Bronchial epithelial cell (primary cell): Measurements from ENCODE around the gene IFT80. TPM values are rescaled to one million over a fixed set of nuclear protein-coding genes. Genes with fewer than 3 reads are reported as not detected.
A peak's percentile ranks its signal among the peaks of the same experiment; 100 is the strongest.

Experiments
- DNase-seq: peaks from one replicate; pipeline ENCODE4 v3.0.0-alpha.2; 2010; ENCODE audit warnings: low read depth
- FAIRE-seq: peaks from 2 replicates; lab custom pipeline; 2011; peaks lifted over from hg19 to GRCh38; lab: Jason Lieb, UNC
- H3K27me3 ChIP-seq: 2 replicates; pipeline ENCODE4 v1.5.1; 2011; ENCODE audit warnings: low read length; ENCODE audit not compliant: control insufficient read depth, insufficient read depth
- H3K36me3 ChIP-seq: 2 replicates; pipeline ENCODE4 v1.5.1; 2011; ENCODE audit warnings: low read length; ENCODE audit not compliant: control insufficient read depth, insufficient read depth
- H3K4me3 ChIP-seq: 2 replicates; pipeline ENCODE4 v1.5.1; 2011; ENCODE audit warnings: mild to moderate bottlenecking, low read depth, low read length, control low read depth
- total RNA-seq: library from RNA; depleted of rRNA; stranded (reverse); fragments of >200 nt; gene quantifications from 2 replicates; pipeline ENCODE4 v1.2.1, GENCODE V29; 2014
- TF ChIP-seq, protein P1 (sequence below): IDR thresholded peaks from 2 replicates; pipeline ENCODE4 v1.5.1; 2011; ENCODE audit warnings: mild to moderate bottlenecking, moderate library complexity, low read length, control low read depth, inconsistent platforms; ENCODE audit not compliant: insufficient read depth, severe bottlenecking

Gene IFT80
- total RNA-seq, 1 donor from 2014 or later, result 16.8 TPM

DNA sequence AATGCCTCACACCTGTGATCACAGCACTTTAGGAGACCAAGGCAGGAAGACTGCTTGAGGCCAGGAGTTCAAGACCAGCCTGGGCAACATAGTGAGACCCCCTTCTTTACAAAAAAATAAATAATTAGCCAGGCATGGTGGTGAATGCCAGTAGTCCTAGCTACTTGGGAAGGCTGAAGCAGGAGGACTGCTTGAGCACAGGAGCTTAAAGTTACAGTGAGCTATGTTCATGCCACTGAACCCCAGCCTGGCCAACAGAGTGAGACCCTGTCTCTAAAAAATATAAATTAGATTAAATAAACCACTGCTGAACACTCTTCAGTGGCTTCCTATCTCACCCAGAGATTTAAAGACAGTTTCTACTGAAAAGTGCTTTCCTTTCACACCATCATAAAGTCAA is 6.2 kb downstream of the IFT80 start:
- Histone ChIP-seq H3K4me3 (no peak overlapping the region), H3K36me3 (no peaks in the 10 kb centered on the region), H3K27me3 (no peaks in the 10 kb centered on the region)
- TF ChIP-seq, protein P1, sequence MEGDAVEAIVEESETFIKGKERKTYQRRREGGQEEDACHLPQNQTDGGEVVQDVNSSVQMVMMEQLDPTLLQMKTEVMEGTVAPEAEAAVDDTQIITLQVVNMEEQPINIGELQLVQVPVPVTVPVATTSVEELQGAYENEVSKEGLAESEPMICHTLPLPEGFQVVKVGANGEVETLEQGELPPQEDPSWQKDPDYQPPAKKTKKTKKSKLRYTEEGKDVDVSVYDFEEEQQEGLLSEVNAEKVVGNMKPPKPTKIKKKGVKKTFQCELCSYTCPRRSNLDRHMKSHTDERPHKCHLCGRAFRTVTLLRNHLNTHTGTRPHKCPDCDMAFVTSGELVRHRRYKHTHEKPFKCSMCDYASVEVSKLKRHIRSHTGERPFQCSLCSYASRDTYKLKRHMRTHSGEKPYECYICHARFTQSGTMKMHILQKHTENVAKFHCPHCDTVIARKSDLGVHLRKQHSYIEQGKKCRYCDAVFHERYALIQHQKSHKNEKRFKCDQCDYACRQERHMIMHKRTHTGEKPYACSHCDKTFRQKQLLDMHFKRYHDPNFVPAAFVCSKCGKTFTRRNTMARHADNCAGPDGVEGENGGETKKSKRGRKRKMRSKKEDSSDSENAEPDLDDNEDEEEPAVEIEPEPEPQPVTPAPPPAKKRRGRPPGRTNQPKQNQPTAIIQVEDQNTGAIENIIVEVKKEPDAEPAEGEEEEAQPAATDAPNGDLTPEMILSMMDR, result no peak
- DNase-seq, result no peak
- no peak for FAIRE-seq

DNA sequence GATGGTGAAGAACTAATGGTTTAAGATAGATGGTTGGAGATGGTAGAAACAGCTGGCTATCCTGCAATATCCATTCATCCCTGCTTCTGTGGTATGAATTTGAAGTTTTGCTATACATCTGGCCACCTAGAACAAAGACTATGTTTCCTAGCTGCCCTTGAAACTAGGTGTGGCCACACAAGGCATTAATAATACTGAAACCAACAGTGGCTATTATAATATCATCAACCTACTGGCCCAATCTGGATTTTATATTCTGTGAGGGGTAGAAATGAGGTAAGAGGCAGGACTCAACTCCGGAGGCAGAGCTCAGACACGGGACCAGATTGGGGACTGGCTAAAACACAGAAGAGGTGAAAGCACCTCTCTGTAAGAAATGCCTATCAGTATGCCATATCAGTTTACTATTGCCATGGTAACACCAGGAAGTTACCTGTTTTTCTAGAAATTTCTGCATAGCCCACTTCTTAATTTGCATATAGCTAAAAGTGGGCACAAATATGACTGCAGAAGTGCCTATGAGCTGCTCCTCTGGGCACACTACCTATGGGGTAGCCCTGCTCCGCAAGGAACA is 8.4 kb downstream of the IFT80 start:
- DNase-seq (no peak), FAIRE-seq (no peak)
- no peaks in the 10 kb centered on the region for H3K27me3 ChIP-seq
- no peaks in the 10 kb centered on the region for H3K36me3 ChIP-seq
- TF ChIP-seq, protein P1, result no peak
- no peak overlapping the region for H3K4me3 ChIP-seq

DNA sequence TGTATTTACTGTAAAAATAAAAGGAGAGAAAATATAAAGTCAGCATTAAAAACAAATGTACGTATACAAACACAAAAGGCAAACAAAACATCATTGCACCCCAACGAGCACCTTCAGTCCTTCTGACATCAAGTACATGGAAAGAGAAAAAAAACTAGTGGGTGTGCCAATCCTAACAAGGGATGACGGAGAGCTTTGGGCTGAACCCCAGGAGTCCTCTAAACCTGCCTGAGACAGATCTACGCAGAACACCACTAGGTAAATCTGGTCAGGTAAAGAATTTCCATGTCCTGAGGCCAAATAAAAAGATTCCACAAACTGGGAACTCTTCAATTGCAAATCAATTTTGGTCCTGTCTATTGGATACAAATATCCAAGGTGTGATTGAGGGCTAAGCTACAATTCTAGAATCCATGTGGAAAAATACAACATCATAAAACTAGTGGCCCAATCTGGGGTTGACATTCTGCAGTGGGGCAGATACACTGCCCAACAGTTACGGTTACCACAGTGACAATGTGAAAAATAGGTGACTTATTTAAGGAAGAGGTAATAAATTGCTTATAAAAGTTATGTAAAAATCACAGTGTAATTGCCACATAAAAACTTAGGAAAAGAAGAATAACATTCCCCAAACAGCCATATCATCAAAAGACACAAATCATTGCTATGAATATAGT is 14.2 kb downstream of the IFT80 start:
- FAIRE-seq, result no peak
- no peak for DNase-seq
- Histone ChIP-seq H3K4me3 (no peak overlapping the region), H3K36me3 (no peaks in the 10 kb centered on the region), H3K27me3 (no peaks in the 10 kb centered on the region)
- TF ChIP-seq, protein P1, result no peak

DNA sequence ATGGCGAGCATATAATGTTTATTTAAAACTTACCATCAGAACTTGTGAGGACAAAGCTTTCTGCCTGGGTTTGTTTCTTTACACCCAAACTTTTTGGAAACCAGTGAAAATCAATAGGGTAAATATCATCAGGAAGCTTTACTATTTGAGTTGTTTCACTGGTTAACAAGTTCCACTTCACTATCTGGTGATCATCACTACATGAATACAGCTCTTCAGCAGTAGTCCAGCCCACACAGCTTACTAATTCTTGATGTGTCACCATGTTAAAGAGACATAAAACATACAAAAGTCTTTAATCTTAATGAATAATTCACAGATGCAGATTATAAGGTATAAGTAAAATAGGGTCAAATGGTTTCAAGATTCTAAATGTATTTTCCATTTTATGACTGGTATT is 17.6 kb downstream of the IFT80 start:
- no peak overlapping the region for H3K4me3 ChIP-seq
- TF ChIP-seq, protein P1, result no peak
- DNase-seq (peak; percentile 60), FAIRE-seq (no peak)
- no peaks in the 10 kb centered on the region for H3K36me3 ChIP-seq
- no peaks in the 10 kb centered on the region for H3K27me3 ChIP-seq

DNA sequence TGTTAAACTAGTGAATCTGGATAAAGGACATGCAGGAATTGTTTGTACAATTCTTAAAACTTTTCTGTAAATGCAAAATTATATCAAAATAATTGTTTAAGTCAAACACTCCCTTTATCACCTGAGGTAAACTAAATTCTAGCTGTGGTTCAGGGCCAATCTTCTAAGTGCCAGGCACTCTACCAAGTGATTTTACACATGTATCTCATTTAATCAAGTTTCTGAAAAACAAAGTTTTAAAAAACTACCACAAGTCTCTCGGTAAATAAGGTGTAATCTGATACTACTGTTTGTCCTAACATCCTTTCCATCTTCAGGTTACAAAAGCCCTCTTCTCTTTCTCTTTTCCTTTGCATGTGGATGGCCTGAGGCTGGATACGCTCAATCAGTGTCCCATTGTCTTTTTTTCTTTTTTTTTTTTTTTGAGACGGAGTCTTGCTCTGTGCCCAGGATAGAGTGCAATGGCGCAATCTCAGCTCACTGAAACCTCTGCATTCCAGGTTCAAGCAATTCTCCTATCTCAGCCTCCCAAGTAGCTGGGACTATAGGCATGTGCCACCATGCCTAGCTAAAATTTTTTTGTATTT is 19.3 kb downstream of the IFT80 start:
- FAIRE-seq (no peak), DNase-seq (no peak)

More for the DNA sequence above, 19.3 kb downstream of the IFT80 start:
- no peak overlapping the region for H3K4me3 ChIP-seq
- TF ChIP-seq, protein P1, result no peak
- no peaks in the 10 kb centered on the region for H3K36me3 ChIP-seq
- no peaks in the 10 kb centered on the region for H3K27me3 ChIP-seq
